HL-60 (cell line): ENCODE data around the gene FAM24B.

ENCODE experiments used
- DNase-seq, 2 experiments: peaks; one replicate each; pipeline ENCODE4 v3.0.0-alpha.2; 2010 to 2020; ENCODE audit warnings: low read depth in 1 of 2, low spot score in 1 of 2
- H3K27ac ChIP-seq: fragments of 250-450 bp; sonication (Bioruptor Pico); replicated peaks from 2 replicates; pipeline ENCODE4 v1.5.1; 2020; ENCODE audit warnings: mild to moderate bottlenecking, moderate library complexity
- H3K27me3 ChIP-seq: fragments of 250-450 bp; sonication (Bioruptor Pico); 2 replicates; pipeline ENCODE4 v1.5.1; 2021; ENCODE audit warnings: mild to moderate bottlenecking, moderate library complexity; ENCODE audit not compliant: insufficient read depth, poor library complexity, severe bottlenecking
- H3K4me3 ChIP-seq: replicated peaks from 2 replicates; pipeline ENCODE4 v1.5.1; 2011; ENCODE audit warnings: mild to moderate bottlenecking, control low read depth, low read length; ENCODE audit not compliant: insufficient read depth
- GABPA ChIP-seq: IDR thresholded peaks from 2 replicates; pipeline ENCODE4 v1.6.1; 2012; ENCODE audit warnings: low read depth
- POLR2AphosphoS5 ChIP-seq: IDR thresholded peaks from 2 replicates; pipeline ENCODE4 v1.6.1; 2012; ENCODE audit warnings: low read depth
- SPI1 ChIP-seq: IDR thresholded peaks from 2 replicates; pipeline ENCODE4 v1.6.1; 2012; ENCODE audit warnings: low read depth, mild to moderate bottlenecking, borderline replicate concordance
- TF ChIP-seq, protein P1 (sequence below): IDR thresholded peaks from one replicate; pipeline ENCODE4 v1.5.1; 2011; ENCODE audit warnings: low read length, control low read depth, inconsistent platforms; ENCODE audit not compliant: insufficient read depth
- TF ChIP-seq, protein P2 (sequence below): IDR thresholded peaks from 2 replicates; pipeline ENCODE4 v1.6.1; 2012; ENCODE audit warnings: low read depth; ENCODE audit not compliant: insufficient replicate concordance

FAM24B gene

DNA sequence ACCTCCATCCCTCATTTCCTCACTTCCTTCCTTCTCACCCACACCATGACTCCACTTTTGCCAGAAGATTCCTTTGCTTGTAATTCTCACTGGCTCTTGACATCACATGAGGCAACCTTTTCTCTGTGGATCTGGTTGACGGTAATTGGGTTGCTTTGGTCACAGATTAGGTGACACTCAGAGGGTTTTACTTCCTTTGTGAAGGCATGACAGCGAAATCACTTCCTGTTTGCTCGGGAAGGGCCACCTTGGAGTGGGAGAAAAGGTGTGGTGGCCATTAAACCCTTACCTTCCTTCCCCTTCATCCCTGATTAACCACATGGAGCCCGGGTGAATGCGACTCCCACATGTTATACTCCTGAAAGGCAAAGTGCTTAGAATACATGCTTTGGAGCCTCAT, 63.9 kb downstream of the FAM24B start:
- DNase-seq, result no peak
- TF ChIP-seq SPI1 (no peak), GABPA (no peak)
- no peak overlapping the region for H3K27ac ChIP-seq
- H3K27me3 ChIP-seq, result peaks cover 3% of the 10 kb centered on the region
- no peak overlapping the region for H3K4me3 ChIP-seq

DNA sequence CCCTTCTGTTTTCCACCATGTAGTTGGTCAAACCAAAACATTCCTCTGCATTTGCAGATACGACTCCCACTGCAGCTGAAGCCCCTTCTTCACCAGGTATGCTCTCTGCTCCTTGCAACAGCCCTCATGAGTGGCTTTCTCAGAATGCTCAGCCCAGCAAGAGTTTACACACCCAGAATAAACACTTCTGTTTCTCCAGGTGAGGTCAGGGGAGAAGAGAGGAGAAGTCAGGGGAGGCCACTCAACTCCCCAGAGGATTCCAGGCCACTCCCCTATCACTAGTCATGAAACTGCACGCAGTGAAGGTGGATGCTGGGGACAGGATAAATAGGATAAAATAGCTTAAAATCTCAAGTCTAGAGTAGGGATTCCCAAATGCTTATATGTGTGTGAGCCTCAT, 64.9 kb downstream of the FAM24B start:
- TF ChIP-seq, protein P1, sequence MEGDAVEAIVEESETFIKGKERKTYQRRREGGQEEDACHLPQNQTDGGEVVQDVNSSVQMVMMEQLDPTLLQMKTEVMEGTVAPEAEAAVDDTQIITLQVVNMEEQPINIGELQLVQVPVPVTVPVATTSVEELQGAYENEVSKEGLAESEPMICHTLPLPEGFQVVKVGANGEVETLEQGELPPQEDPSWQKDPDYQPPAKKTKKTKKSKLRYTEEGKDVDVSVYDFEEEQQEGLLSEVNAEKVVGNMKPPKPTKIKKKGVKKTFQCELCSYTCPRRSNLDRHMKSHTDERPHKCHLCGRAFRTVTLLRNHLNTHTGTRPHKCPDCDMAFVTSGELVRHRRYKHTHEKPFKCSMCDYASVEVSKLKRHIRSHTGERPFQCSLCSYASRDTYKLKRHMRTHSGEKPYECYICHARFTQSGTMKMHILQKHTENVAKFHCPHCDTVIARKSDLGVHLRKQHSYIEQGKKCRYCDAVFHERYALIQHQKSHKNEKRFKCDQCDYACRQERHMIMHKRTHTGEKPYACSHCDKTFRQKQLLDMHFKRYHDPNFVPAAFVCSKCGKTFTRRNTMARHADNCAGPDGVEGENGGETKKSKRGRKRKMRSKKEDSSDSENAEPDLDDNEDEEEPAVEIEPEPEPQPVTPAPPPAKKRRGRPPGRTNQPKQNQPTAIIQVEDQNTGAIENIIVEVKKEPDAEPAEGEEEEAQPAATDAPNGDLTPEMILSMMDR, result no peak
- TF ChIP-seq SPI1 (no peak), POLR2AphosphoS5 (no peak), GABPA (no peak)
- TF ChIP-seq, protein P2, sequence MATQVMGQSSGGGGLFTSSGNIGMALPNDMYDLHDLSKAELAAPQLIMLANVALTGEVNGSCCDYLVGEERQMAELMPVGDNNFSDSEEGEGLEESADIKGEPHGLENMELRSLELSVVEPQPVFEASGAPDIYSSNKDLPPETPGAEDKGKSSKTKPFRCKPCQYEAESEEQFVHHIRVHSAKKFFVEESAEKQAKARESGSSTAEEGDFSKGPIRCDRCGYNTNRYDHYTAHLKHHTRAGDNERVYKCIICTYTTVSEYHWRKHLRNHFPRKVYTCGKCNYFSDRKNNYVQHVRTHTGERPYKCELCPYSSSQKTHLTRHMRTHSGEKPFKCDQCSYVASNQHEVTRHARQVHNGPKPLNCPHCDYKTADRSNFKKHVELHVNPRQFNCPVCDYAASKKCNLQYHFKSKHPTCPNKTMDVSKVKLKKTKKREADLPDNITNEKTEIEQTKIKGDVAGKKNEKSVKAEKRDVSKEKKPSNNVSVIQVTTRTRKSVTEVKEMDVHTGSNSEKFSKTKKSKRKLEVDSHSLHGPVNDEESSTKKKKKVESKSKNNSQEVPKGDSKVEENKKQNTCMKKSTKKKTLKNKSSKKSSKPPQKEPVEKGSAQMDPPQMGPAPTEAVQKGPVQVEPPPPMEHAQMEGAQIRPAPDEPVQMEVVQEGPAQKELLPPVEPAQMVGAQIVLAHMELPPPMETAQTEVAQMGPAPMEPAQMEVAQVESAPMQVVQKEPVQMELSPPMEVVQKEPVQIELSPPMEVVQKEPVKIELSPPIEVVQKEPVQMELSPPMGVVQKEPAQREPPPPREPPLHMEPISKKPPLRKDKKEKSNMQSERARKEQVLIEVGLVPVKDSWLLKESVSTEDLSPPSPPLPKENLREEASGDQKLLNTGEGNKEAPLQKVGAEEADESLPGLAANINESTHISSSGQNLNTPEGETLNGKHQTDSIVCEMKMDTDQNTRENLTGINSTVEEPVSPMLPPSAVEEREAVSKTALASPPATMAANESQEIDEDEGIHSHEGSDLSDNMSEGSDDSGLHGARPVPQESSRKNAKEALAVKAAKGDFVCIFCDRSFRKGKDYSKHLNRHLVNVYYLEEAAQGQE, result no peak
- no peak overlapping the region for H3K27ac ChIP-seq
- no peak for DNase-seq
- H3K27me3 ChIP-seq, result peaks cover 3% of the 10 kb centered on the region
- no peak overlapping the region for H3K4me3 ChIP-seq

DNA sequence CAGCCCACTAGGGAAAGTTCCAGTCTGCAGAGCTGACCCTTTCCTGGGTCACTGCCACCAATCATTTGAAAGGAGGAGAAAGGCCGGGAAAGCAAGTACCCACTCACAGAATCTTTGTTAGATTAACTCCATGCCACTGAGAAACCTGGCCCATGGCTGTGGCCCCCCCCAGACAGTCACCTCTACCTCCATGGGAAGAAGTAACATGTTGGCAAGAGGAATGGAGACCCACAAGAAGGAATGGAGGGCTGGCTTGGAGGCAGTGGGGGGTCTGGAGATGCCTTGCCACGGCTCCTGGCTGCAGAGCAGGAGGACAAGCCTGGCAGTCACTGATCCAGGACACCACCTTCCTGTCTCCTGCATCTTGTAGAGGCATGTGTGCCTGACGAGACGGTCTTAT, 66.6 kb downstream of the FAM24B start:
- TF ChIP-seq, protein P2, result no peak
- TF ChIP-seq SPI1 (no peak), POLR2AphosphoS5 (no peak), GABPA (no peak)
- TF ChIP-seq, protein P1, result no peak
- no peak overlapping the region for H3K27ac ChIP-seq
- no peak for DNase-seq
- no peak overlapping the region for H3K4me3 ChIP-seq
- H3K27me3 ChIP-seq, result peaks cover 3% of the 10 kb centered on the region

DNA sequence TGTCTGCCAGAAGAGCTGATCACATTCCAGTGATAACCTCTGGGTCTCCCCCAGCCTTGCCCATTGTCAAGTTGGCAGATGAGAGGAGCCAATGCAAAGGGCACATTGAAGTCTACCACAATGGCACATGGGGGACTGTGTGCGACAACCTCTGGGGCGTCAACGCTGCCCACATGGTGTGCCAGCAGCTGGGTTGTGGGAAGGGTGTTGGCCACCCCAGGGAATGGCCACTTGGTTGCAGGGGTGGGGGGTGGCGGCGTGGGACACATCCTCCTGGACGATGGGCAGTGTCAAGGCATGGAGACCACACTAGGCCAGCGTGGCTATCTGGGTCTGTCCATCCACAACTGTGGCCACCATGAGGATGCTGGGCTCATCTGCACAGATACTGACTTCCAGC, 77.1 kb downstream of the FAM24B start:
- H3K27me3 ChIP-seq, result no peaks in the 10 kb centered on the region
- no peak overlapping the region for H3K27ac ChIP-seq
- H3K4me3 ChIP-seq, result no peak overlapping the region
- no peak for TF ChIP-seq SPI1
- no peak for TF ChIP-seq POLR2AphosphoS5
- no peak for TF ChIP-seq GABPA
- TF ChIP-seq, protein P1, result no peak
- TF ChIP-seq, protein P2, result no peak
- no peak for DNase-seq
